Sigmoid colon (tissue), 4 donors: Measurements from ENCODE around the gene ZBTB7C.

Experiments
- EP300 ChIP-seq, 4 donors: sonication (generic); formaldehyde crosslinking; IDR thresholded peaks; one replicate each; pipeline ENCODE4 v1.6.1; 2017; ENCODE audit warnings: antibody characterized with exemption in 4 of 4
- POLR2A ChIP-seq, 2 donors: fragments of 450-650 bp; IDR thresholded peaks; one replicate each; pipeline ENCODE4 v1.6.1; 2016; ENCODE audit warnings: antibody characterized with exemption in 2 of 2, mild to moderate bottlenecking in 2 of 2, moderate library complexity in 2 of 2
- POLR2AphosphoS5 ChIP-seq, 4 donors: sonication (generic); formaldehyde crosslinking; IDR thresholded peaks; one replicate each; pipeline ENCODE4 v1.6.1; 2017; ENCODE audit warnings: antibody characterized with exemption in 4 of 4
- TF ChIP-seq, protein P1 (sequence below), 4 experiments: fragments of 450-650 bp in 3 of 4; fragments of 200-600 bp in 1 of 4; IDR thresholded peaks; one replicate each; pipeline ENCODE4 v1.5.1; 2016 to 2019; ENCODE audit warnings: antibody characterized with exemption in 4 of 4, mild to moderate bottlenecking in 3 of 4, moderate library complexity in 2 of 4

- TF ChIP-seq POLR2A (IDR thresholded peaks at IDR 0.05) (no peak), EP300 (IDR thresholded peaks at IDR 0.05) (no peak), POLR2AphosphoS5 (IDR thresholded peaks at IDR 0.05) (no peak)
- TF ChIP-seq, protein P1, sequence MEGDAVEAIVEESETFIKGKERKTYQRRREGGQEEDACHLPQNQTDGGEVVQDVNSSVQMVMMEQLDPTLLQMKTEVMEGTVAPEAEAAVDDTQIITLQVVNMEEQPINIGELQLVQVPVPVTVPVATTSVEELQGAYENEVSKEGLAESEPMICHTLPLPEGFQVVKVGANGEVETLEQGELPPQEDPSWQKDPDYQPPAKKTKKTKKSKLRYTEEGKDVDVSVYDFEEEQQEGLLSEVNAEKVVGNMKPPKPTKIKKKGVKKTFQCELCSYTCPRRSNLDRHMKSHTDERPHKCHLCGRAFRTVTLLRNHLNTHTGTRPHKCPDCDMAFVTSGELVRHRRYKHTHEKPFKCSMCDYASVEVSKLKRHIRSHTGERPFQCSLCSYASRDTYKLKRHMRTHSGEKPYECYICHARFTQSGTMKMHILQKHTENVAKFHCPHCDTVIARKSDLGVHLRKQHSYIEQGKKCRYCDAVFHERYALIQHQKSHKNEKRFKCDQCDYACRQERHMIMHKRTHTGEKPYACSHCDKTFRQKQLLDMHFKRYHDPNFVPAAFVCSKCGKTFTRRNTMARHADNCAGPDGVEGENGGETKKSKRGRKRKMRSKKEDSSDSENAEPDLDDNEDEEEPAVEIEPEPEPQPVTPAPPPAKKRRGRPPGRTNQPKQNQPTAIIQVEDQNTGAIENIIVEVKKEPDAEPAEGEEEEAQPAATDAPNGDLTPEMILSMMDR (IDR thresholded peaks at IDR 0.05), result no peak
These were observed 324.3 kb downstream of the ZBTB7C start for GRCh38 chr18:48084858-48085257.
